ENCODE data around the gene ATG14. TPM values are rescaled to one million over a fixed set of nuclear protein-coding genes. Genes with fewer than 3 reads are reported as not detected.
A peak's percentile ranks its signal among the peaks of the same experiment; 100 is the strongest.

Gene ATG14
- total RNA-seq, 3 donors from 2014 or later (not counting 1 experiment from before 2014, with no cell fraction given): 18.1 to 23.1 (median 20.5) TPM

GRCh38 chr14:55398679-55399078, 13.0 kb downstream of the ATG14 start:
- Histone ChIP-seq H3K4me3 (ENCODE audit: low read length) (no peak overlapping the region), H3K27me3 (ENCODE audit: control insufficient read depth, insufficient read depth, low read length) (no peaks in the 10 kb centered on the region), H3K4me1 (ENCODE audit: control insufficient read depth, insufficient read depth, low read length) (no peaks in the 10 kb centered on the region), H3K36me3 (ENCODE audit: control insufficient read depth, insufficient read depth, low read length) (peaks cover 19% of the 10 kb centered on the region), H3K27ac (ENCODE audit: low read length) (no peak overlapping the region), H3K9me3 (ENCODE audit: control insufficient read depth, insufficient read depth, low read length) (no peaks in the 10 kb centered on the region)
- Mint-ChIP-seq H3K27me3 (ENCODE audit: low read depth in 2 of 2) (no peaks in the 10 kb centered on the region), H3K9me3 (no peaks in the 10 kb centered on the region), H3K4me1 (peaks cover 5 to 11% of the 10 kb centered on the region in 2 donors), H3K27ac (no peak overlapping the region), H3K36me3 (peaks cover 8% of the 10 kb centered on the region), H3K4me3 (no peak overlapping the region)
- TF ChIP-seq CTCF (IDR thresholded peaks at IDR 0.05): no peak
- DNase-seq (no peak), ATAC-seq (no peak)
- 93% methylated on average over 5 of the region's 5 CpGs for WGBS (ENCODE audit: insufficient coverage)
- intact Hi-C loops (cut with micrococcal nuclease): no loop called here

- Mint-ChIP-seq H3K36me3 (peaks cover 13% of the 10 kb centered on the region), H3K4me1 (peaks cover 14 to 18% of the 10 kb centered on the region in 2 donors), H3K27me3 (ENCODE audit: low read depth in 2 of 2) (no peaks in the 10 kb centered on the region), H3K27ac (no peak overlapping the region), H3K4me3 (no peak overlapping the region), H3K9me3 (no peaks in the 10 kb centered on the region)
- WGBS (ENCODE audit: insufficient coverage): 97% methylated on average over 3 of the region's 4 CpGs
- no peak for DNase-seq
- Histone ChIP-seq H3K36me3 (ENCODE audit: control insufficient read depth, insufficient read depth, low read length) (peaks cover 27% of the 10 kb centered on the region), H3K27ac (ENCODE audit: low read length) (no peak overlapping the region), H3K4me3 (ENCODE audit: low read length) (no peak overlapping the region), H3K9me3 (ENCODE audit: control insufficient read depth, insufficient read depth, low read length) (no peaks in the 10 kb centered on the region), H3K27me3 (ENCODE audit: control insufficient read depth, insufficient read depth, low read length) (no peaks in the 10 kb centered on the region), H3K4me1 (ENCODE audit: control insufficient read depth, insufficient read depth, low read length) (peaks cover 14% of the 10 kb centered on the region)
- no peak for ATAC-seq
- no peak for TF ChIP-seq CTCF (IDR thresholded peaks at IDR 0.05)
- intact Hi-C loops (cut with micrococcal nuclease): no loop called here
Measured at GRCh38 chr14:55389330-55389729, 22.3 kb downstream of the ATG14 start.

GRCh38 chr14:55388160-55388559, 23.5 kb downstream of the ATG14 start:
- H3K27ac Mint-ChIP-seq: peak overlapping the region; percentile 43 to 78
- intact Hi-C loops (cut with micrococcal nuclease): no loop called here
- H3K4me3 Mint-ChIP-seq: no peak overlapping the region

More at GRCh38 chr14:55388160-55388559, 23.5 kb downstream of the ATG14 start:
- Mint-ChIP-seq H3K4me1 (peaks cover 14 to 18% of the 10 kb centered on the region in 2 donors), H3K9me3 (no peaks in the 10 kb centered on the region), H3K27me3 (ENCODE audit: low read depth in 2 of 2) (no peaks in the 10 kb centered on the region), H3K36me3 (peaks cover 13% of the 10 kb centered on the region)
- Histone ChIP-seq H3K4me3 (ENCODE audit: low read length) (no peak overlapping the region), H3K9me3 (ENCODE audit: control insufficient read depth, insufficient read depth, low read length) (no peaks in the 10 kb centered on the region), H3K27me3 (ENCODE audit: control insufficient read depth, insufficient read depth, low read length) (no peaks in the 10 kb centered on the region), H3K27ac (ENCODE audit: low read length) (no peak overlapping the region), H3K4me1 (ENCODE audit: control insufficient read depth, insufficient read depth, low read length) (peaks cover 14% of the 10 kb centered on the region), H3K36me3 (ENCODE audit: control insufficient read depth, insufficient read depth, low read length) (peaks cover 26% of the 10 kb centered on the region)
- no peak for TF ChIP-seq CTCF (IDR thresholded peaks at IDR 0.05)
- ATAC-seq (no peak), DNase-seq (no peak)

Data from natural killer cell (primary cell).